Measurements from ENCODE around the gene LHPP. TPM values are rescaled to one million over a fixed set of nuclear protein-coding genes. Genes with fewer than 3 reads are reported as not detected.

LHPP gene
- polyA plus RNA-seq, 3 donors, result 5.5 to 21.6 (median 14.3) TPM

GRCh38 chr10:124465777-124466488 lies 4.3 kb downstream of the LHPP start:
- no peak overlapping the region for H3K27ac ChIP-seq (ENCODE audit: low read depth, low read length)
- 68 to 85% (median 75%) methylated on average over 9 of the region's 9 CpGs for WGBS, 3 donors

GRCh38 chr10:124467165-124467564 lies 5.5 kb downstream of the LHPP start:
- H3K27ac ChIP-seq (ENCODE audit: low read depth, low read length), result no peak overlapping the region
- 84 to 87% (median 87%) methylated on average over 4 of the region's 4 CpGs for WGBS, 3 donors

GRCh38 chr10:124468624-124469023 lies 7.0 kb downstream of the LHPP start:
- WGBS, 3 donors, result 86 to 87% (median 86%) methylated on average over 13 of the region's 13 CpGs

GRCh38 chr10:124469956-124470484 lies 8.4 kb downstream of the LHPP start:
- 86 to 88% (median 88%) methylated on average over 20 of the region's 20 CpGs for WGBS, 3 donors
- no peak overlapping the region for H3K27ac ChIP-seq (ENCODE audit: low read depth, low read length)

More at GRCh38 chr10:124468624-124469023, 7.0 kb downstream of the LHPP start:
- H3K27ac ChIP-seq (ENCODE audit: low read depth, low read length), result no peak overlapping the region

GRCh38 chr10:124470544-124471434 lies 9.2 kb downstream of the LHPP start:
- WGBS, 3 donors, result 84 to 87% (median 85%) methylated on average over 13 of the region's 13 CpGs

GRCh38 chr10:124472071-124472470 lies 10.4 kb downstream of the LHPP start:
- 93 to 95% (median 94%) methylated on average over 6 of the region's 6 CpGs for WGBS, 3 donors
- no peak overlapping the region for H3K27ac ChIP-seq (ENCODE audit: low read depth, low read length)

More at GRCh38 chr10:124470544-124471434, 9.2 kb downstream of the LHPP start:
- no peak overlapping the region for H3K27ac ChIP-seq (ENCODE audit: low read depth, low read length)

GRCh38 chr10:124473070-124473469 lies 11.4 kb downstream of the LHPP start:
- WGBS, 3 donors, result 58 to 72% (median 62%) methylated on average over 3 of the region's 3 CpGs
- no peak overlapping the region for H3K27ac ChIP-seq (ENCODE audit: low read depth, low read length)

GRCh38 chr10:124474514-124475070 lies 13.0 kb downstream of the LHPP start:
- WGBS, 3 donors, result 74 to 81% (median 77%) methylated on average over 9 of the region's 9 CpGs
- no peak overlapping the region for H3K27ac ChIP-seq (ENCODE audit: low read depth, low read length)

- no peak overlapping the region for H3K27ac ChIP-seq (ENCODE audit: low read depth, low read length)
- WGBS, 3 donors, result 93 to 97% (median 95%) methylated on average over 23 of the region's 23 CpGs
These were observed 14.6 kb downstream of the LHPP start for GRCh38 chr10:124476043-124476725.

GRCh38 chr10:124477614-124478363 lies 16.2 kb downstream of the LHPP start:
- WGBS, 3 donors, result 81 to 87% (median 83%) methylated on average over 11 of the region's 11 CpGs
- H3K27ac ChIP-seq (ENCODE audit: low read depth, low read length), result no peak overlapping the region

GRCh38 chr10:124478515-124478914 lies 16.9 kb downstream of the LHPP start:
- 93 to 94% (median 94%) methylated on average over 14 of the region's 14 CpGs for WGBS, 3 donors

GRCh38 chr10:124480860-124481259 lies 19.2 kb downstream of the LHPP start:
- no peak overlapping the region for H3K27ac ChIP-seq (ENCODE audit: low read depth, low read length)
- WGBS, 3 donors, result 76 to 87% (median 82%) methylated on average over 5 of the region's 5 CpGs

More at GRCh38 chr10:124478515-124478914, 16.9 kb downstream of the LHPP start:
- H3K27ac ChIP-seq (ENCODE audit: low read depth, low read length), result no peak overlapping the region

- 83 to 90% (median 88%) methylated on average over 6 of the region's 6 CpGs for WGBS, 3 donors
- H3K27ac ChIP-seq (ENCODE audit: low read depth, low read length), result no peak overlapping the region
These were observed 20.1 kb downstream of the LHPP start for GRCh38 chr10:124481717-124482116.

- WGBS, 3 donors, result 81 to 88% (median 81%) methylated on average over 9 to 10 of the region's 10 CpGs
- H3K27ac ChIP-seq (ENCODE audit: low read depth, low read length), result no peak overlapping the region
These were observed 20.7 kb downstream of the LHPP start for GRCh38 chr10:124482236-124482800.

GRCh38 chr10:124482876-124483275 lies 21.3 kb downstream of the LHPP start:
- WGBS, 3 donors, result 88 to 91% (median 88%) methylated on average over 12 of the region's 12 CpGs
- H3K27ac ChIP-seq (ENCODE audit: low read depth, low read length), result no peak overlapping the region

GRCh38 chr10:124484031-124484430 lies 22.4 kb downstream of the LHPP start:
- no peak overlapping the region for H3K27ac ChIP-seq (ENCODE audit: low read depth, low read length)
- WGBS, 3 donors, result 96 to 98% (median 97%) methylated on average over 17 of the region's 17 CpGs

- WGBS, 3 donors, result 85 to 88% (median 86%) methylated on average over 2 of the region's 2 CpGs
These were observed 23.0 kb downstream of the LHPP start for GRCh38 chr10:124484661-124485060.

More at GRCh38 chr10:124484661-124485060, 23.0 kb downstream of the LHPP start:
- H3K27ac ChIP-seq (ENCODE audit: low read depth, low read length), result no peak overlapping the region

Data from adipose tissue (tissue), 3 donors.